ENCODE measurements around the gene TRAF3IP3.
"Not testable (repeated sequence)": the region's sequence is repeated elsewhere in the genome, so short reads cannot be mapped to it uniquely, and the experiment has no call there.

Gene TRAF3IP3

DNA sequence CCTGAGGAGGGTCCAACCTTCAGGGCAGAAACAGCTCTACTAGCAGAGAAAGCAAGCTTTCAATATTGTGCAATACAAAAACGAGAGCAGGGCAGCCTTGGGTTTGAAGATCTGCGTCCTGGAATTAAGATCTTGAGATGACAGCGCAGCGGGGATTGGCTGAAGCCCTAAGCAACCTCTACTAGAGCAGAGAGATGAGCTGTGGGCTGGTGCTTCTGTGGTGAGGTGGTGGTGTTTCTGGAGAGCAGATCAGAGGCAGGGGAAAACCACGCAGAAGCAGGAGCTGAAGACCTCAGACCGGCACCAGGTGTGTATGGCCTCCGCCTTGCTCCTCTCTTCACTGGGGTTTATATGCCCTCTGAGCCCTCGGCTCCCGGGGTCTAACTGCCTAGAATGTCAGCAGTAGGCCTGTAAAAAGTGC is 12.5 kb downstream of the TRAF3IP3 start:
- no peak for DNase-seq (ENCODE audit: low spot score)

DNA sequence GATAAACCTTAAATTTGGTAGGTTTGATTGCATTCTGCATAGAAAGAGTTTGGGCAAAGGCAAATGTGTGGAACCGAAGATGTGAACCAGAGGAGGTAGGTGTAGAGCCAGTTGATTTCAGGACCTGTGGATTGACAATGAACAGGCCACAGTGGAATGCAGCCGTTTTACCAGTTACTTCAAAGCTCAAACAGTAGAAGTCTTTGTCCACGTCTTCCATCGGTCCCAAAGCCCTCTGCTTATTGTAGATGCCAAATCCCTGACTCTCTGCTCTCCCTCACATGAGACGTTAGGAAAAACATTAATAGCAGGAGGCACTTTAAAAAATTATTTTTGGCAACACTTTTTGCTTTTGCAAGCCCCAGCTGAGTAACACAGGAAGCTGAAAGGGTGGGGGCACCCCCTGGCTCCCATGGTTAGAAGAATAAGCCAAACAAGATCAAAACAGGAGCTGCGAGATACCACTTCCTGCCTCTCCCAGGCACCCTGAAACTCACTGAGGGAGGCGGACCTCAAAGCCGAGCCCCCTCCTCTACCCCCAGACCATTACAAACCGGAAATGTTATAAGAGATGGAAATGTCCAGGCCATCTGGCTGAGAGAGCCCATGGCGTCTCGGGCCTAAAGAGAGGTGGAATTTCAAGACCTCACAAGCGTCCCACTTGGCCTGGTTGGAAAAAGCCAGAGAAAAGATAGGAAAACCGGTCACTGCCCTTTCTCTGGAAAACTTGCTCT is 13.5 kb downstream of the TRAF3IP3 start:
- DNase-seq (ENCODE audit: low spot score) = peak; percentile 35

DNA sequence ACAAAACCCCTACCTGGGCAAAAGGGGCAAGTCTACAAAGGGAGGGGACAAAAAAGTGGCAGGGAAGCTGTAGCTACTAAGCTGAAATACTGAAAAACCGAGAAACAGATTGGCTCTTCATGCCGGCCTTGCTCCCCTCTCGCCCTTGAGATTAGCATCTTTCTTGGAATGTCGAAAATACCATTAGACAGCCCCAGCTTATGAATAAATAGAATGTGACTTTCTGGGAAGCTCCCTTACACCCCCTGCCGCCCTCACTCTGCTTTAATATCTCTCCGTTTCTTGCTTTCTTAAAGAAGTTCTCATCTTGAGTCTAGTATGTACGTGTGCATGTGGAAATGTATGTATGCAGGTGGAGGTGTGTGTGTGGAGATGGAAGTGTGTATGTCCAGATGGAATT is 14.1 kb downstream of the TRAF3IP3 start:
- DNase-seq (ENCODE audit: low spot score) = no peak

DNA sequence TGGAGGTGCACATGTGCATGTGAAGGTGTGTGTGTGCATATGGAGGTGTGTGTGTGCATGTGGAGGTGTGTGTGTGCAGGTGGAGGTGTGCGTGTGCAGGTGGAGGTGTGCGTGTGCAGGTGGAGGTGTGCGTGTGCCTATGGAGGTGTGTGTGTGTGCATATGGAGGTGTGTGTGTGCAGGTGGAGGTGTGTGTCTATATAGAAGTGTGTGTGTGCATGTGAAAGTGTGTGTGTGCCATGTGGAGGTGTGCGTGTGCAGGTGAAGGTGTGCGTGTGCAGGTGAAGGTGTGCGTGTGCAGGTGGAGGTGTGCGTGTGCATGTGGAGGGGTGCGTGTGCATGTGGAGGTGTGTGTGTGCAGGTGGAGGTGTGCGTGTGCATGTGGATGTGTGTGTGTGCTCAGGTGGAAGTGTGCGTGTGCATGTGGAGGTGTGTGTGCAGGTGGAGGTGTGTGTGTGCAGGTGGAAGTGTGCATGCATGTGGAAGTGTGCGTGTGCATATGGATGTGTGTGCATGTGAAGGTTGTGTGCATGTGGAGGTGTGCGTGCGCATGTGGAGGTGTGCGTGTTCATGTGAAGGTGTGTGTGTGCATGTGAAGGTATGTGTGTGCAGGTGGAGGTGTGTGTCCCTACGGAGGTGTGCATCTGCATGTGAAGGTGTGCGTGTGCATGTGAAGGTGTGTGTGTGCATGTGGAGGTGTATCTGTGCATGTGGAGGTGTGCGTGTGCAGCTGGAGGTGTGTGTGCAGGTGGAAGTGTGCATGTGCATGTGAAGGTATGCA is 15.0 kb downstream of the TRAF3IP3 start:
- no peak for DNase-seq (ENCODE audit: low spot score)

DNA sequence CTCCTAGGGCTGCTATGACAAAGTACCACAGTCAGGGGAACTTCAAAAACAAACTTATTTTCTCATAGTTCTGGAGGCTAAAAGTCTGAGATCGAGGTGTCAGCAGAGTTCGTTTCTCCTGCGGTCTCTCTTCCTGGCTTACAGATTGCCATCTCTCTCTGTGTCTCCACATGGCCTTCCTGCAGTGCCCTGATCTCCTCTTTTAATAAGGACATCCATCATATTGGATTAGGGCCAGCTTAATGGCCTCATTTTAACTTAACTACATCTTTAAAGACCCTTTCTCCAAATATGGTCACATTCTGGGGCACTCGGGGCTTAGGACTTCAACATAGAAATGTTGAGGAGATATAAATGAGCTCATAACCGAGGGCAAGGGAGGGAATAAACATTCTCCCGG is 16.3 kb downstream of the TRAF3IP3 start:
- DNase-seq (ENCODE audit: low spot score) = no peak

DNA sequence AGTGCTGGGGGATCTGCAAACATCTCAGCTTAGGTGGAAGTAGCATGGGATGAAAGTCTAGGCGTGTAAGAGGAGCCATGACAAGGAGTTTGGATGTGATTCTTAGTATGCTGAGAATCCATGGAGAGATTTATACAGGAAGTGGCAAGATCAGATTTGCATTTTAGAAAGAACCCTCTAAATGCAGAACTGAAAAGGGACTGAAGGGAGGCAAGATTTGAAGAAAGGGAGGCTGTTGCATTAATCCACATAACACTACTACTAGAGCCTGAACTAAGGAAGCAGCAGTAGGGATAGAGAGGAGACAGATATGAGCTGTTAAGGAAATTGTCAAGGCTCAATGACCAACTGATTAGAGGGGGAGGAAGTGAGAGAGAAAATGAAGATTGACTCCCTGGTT is 18.7 kb downstream of the TRAF3IP3 start:
- DNase-seq (ENCODE audit: low spot score) = no peak

GRCh38 chr1:209775678-209776077 is 19.8 kb downstream of the TRAF3IP3 start:
- DNase-seq (ENCODE audit: low spot score) = no peak

GRCh38 chr1:209777587-209777986 is 21.7 kb downstream of the TRAF3IP3 start:
- no peak for DNase-seq (ENCODE audit: low spot score)

- DNase-seq (ENCODE audit: low spot score) = no peak
These were observed 22.2 kb downstream of the TRAF3IP3 start for GRCh38 chr1:209778102-209778501.

DNA sequence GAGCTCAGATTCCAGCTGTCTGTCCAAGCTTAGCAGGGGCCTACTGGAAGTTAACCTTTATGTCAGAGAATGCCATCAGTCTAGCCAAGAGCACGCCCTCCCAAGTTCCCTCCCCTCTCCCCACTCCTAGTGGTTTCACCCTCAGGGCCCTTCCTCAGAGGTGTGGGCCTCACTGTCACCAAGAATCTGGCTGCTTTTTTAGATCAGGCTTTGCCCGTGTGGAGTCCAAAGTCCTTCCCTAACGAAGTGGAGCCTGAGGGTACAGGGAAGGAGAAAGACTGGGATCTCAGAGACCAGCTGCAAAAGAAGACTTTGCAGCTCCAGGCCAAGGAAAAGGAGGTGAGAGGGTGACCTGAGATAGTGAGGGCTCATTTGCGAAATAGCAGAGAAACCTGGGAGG is 24.4 kb downstream of the TRAF3IP3 start:
- DNase-seq (ENCODE audit: low spot score) = no peak

GRCh38 chr1:209783386-209783785 is 27.5 kb downstream of the TRAF3IP3 start:
- no peak for DNase-seq (ENCODE audit: low spot score)

DNA sequence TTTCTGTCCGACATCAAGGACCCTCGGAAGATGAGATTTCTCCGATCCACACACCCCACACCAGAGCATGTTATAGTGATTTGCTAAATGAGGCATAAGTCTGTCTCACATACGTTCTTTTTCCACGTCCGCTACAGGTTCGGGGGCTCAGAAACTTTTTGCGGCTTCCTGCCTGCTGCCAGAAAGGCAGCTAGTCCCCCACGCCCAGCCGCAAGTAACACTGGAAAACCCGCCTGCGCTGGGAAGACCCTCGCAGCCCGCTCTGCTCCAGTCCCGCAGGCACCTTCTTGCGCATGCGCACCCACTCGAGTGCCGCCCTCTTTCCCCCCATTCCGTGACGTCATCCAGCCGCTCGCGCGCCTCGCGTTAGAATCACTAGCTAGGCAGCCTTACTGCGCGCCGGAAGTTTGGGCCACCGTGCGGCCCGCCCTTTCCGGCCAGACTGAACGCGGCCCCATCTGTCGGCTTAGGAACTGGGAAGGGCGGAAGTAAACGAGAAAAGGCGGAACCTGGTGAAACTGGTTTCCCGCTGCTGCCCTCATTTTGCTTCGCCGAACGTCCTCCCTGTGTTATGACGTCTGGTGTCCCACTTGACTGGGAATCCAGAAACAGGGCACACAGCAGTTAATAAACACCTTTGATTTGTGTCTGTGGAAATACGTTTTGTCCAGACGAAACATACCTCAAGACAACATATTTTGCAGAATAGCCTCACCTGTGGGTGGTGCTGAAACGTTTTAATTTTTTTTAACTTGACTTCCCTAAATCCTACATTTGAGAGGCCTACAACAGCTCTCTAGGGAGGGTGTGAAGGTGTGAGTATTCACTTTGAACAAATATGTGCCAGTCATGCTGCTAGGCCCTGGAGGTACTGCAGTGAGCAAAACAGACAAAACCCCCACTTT is 28.7 kb downstream of the TRAF3IP3 start, which contains the start of gene C1orf74:
Gene C1orf74, minus strand, starts transcription at position 295 of the 905 bp plus-strand sequence. CDS start 925 bp downstream, outside the sequence.
- DNase-seq (ENCODE audit: low spot score) = peak; percentile 97

DNA sequence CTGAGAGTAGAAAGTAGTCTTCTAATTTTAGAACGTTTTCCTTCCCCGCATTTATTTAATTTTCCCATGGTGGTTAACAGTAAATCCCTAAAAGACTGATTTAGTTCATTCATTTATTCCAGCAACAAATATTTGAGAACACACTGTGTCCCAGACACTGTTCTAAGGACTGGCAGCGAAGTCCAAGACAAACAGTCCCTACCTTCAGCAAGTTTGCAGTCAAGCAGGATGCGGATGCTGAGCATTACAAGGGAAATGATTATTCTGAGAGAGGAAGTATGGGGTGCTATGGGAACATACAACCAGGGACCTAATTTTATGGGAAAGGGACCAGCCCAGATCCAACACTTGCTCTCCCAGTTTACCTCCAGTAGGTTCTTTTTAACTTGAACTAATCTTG is 29.7 kb downstream of the TRAF3IP3 start:
- DNase-seq (ENCODE audit: low spot score) = no peak

DNA sequence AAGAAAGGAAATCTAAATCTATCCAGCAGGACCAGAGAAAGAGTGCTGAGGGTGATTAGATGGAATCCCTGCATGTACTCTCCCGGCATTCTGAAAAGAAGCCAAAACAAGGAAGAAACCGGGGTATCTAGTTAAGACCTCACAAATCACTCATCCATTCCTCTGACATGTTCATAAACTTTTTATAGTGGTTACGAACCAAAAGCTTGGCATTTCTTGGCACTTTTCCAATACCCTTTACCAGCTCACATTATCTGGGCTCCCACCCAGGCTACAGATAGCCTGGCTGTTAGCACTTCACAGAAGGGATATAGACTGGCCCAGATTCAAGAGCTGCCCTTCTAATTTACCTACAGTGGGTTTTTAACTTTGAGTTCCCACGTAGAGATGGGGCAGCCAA is 30.3 kb downstream of the TRAF3IP3 start:
- no peak for DNase-seq (ENCODE audit: low spot score)

DNA sequence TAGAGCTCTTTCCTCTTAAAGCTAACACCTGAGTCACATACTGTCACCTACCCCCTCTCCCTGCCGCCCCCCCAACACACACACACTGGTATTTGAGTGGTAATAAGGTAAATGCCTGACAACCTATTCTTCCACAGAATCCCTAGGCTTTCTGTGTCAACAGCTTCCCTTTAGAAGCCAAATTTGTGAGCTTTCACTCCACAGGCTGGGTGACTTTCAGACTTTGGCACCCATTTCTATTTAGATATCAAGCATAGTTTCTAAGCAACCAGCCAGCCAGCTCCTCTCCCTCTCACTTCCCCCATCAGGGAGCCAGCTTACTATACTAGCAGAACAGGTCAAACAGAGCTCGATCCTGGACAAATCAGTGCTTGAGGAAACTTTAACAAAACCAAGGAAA is 31.7 kb downstream of the TRAF3IP3 start:
- DNase-seq (ENCODE audit: low spot score) = no peak

- no peak for DNase-seq (ENCODE audit: low spot score)
These were observed 33.4 kb downstream of the TRAF3IP3 start for GRCh38 chr1:209789245-209789644.

DNA sequence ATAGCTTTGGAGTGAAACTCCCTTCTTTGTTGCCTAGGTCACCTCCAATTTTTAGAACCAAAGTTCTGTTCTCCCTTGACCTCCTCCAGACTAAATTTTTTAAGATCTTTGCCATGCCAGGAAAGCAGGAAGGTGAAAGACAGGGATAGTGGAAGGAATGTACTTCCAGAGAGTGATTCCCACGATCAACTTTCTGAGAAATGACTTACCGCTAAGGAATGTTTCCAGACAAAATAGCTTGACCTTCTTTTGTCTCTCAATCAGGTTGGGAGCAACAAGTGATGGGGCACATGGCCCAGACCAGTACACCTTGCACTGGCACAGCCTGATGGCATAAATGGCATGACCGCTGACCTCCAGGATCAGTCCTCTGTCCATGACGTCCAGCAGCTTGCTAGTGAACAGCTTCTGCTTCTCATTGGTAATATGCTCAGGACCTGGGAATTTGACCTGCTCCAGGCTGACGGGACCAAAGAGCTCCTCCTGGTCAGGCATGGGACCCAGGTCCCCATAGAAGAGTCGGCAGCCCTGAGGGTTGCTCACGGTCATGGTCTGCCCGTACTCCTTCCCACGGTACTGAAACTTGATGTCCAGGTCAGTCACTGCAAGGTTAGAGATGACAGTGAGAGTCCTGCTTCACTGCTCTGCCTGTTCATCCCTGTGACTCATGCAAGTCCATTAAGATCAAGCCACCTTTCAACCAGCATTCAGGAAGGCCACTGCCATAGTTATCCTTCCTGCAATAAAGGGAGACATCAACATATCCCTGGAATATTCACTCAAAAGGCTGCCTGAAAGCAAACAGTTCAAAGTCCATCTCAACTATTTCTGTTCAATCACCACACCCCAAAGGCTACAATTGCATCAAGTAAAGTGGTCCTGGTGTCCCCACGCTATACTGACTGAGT is 34.7 kb downstream of the TRAF3IP3 start:
- DNase-seq (ENCODE audit: low spot score) = peak; percentile 52

GRCh38 chr1:209791920-209792319 is 36.1 kb downstream of the TRAF3IP3 start:
- DNase-seq (ENCODE audit: low spot score) = no peak

DNA sequence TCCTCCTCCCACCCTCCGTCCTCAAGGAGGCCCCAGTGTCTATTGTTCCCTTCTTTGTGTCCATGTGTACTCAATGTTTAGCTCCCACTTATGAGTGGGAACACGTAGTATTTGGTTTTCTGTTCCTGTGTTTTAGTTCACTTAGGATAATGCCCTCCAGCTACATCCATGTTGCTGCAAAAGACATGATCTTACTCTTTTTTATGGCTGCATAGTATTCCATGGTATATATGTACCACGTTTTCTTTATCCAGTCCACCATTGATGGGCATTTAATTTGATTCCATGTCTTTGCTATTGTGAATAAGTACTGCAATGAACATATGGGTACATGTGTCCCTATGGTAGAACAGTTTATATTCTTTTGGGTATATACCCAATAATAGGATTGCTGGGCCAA is 37.9 kb downstream of the TRAF3IP3 start:
- DNase-seq (ENCODE audit: low spot score) = not testable (repeated sequence)

- DNase-seq (ENCODE audit: low spot score) = no peak
These were observed 42.3 kb downstream of the TRAF3IP3 start for GRCh38 chr1:209797978-209798639.

Measured in SW480 (cell line).